ENCODE results near the gene PLCB4. TPM values are rescaled to one million over a fixed set of nuclear protein-coding genes. Genes with fewer than 3 reads are reported as not detected.

PLCB4 gene
- total and polyA plus RNA-seq, 2 experiments from 2014 or later: 6.5 to 16.1 TPM

DNA sequence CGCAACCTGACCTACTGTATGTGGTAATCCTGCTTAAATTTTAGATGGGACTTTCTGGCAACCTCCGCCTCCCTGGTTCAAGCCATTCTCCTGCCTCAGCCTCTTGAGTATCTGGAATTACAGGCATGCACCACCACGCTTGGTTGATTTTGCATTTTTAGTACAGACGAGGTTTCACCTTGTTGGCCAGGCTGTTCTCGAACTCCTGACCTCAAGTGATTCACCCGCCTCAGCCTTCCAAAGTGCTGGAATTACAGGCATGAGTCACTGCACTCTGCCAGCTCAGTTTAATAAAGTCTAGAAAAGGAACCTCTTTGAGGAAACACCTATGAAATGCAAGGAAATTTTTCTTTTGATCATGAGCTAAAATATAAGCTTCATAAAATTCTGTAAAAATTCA, 9.0 kb upstream of the PLCB4 start (continued):
- TF ChIP-seq, protein P1, sequence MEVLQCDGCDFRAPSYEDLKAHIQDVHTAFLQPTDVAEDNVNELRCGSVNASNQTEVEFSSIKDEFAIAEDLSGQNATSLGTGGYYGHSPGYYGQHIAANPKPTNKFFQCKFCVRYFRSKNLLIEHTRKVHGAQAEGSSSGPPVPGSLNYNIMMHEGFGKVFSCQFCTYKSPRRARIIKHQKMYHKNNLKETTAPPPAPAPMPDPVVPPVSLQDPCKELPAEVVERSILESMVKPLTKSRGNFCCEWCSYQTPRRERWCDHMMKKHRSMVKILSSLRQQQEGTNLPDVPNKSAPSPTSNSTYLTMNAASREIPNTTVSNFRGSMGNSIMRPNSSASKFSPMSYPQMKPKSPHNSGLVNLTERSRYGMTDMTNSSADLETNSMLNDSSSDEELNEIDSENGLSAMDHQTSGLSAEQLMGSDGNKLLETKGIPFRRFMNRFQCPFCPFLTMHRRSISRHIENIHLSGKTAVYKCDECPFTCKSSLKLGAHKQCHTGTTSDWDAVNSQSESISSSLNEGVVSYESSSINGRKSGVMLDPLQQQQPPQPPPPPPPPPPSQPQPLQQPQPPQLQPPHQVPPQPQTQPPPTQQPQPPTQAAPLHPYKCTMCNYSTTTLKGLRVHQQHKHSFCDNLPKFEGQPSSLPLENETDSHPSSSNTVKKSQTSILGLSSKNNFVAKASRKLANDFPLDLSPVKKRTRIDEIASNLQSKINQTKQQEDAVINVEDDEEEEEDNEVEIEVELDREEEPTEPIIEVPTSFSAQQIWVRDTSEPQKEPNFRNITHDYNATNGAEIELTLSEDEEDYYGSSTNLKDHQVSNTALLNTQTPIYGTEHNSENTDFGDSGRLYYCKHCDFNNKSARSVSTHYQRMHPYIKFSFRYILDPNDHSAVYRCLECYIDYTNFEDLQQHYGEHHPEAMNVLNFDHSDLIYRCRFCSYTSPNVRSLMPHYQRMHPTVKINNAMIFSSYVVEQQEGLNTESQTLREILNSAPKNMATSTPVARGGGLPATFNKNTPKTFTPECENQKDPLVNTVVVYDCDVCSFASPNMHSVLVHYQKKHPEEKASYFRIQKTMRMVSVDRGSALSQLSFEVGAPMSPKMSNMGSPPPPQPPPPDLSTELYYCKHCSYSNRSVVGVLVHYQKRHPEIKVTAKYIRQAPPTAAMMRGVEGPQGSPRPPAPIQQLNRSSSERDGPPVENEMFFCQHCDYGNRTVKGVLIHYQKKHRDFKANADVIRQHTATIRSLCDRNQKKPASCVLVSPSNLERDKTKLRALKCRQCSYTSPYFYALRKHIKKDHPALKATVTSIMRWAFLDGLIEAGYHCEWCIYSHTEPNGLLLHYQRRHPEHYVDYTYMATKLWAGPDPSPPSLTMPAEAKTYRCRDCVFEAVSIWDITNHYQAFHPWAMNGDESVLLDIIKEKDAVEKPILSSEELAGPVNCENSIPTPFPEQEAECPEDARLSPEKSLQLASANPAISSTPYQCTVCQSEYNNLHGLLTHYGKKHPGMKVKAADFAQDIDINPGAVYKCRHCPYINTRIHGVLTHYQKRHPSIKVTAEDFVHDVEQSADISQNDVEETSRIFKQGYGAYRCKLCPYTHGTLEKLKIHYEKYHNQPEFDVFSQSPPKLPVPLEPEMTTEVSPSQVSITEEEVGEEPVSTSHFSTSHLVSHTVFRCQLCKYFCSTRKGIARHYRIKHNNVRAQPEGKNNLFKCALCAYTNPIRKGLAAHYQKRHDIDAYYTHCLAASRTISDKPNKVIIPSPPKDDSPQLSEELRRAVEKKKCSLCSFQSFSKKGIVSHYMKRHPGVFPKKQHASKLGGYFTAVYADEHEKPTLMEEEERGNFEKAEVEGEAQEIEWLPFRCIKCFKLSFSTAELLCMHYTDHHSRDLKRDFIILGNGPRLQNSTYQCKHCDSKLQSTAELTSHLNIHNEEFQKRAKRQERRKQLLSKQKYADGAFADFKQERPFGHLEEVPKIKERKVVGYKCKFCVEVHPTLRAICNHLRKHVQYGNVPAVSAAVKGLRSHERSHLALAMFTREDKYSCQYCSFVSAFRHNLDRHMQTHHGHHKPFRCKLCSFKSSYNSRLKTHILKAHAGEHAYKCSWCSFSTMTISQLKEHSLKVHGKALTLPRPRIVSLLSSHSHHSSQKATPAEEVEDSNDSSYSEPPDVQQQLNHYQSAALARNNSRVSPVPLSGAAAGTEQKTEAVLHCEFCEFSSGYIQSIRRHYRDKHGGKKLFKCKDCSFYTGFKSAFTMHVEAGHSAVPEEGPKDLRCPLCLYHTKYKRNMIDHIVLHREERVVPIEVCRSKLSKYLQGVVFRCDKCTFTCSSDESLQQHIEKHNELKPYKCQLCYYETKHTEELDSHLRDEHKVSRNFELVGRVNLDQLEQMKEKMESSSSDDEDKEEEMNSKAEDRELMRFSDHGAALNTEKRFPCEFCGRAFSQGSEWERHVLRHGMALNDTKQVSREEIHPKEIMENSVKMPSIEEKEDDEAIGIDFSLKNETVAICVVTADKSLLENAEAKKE (CRISPR knock-in tag; IDR thresholded peaks at IDR 0.05): no peak
- TF ChIP-seq ZNF114 (CRISPR knock-in tag; IDR thresholded peaks at IDR 0.05): no peak
- no peak for TF ChIP-seq ZNF331 (CRISPR knock-in tag; IDR thresholded peaks at IDR 0.05; ENCODE audit: low read depth)
- TF ChIP-seq, protein P2, sequence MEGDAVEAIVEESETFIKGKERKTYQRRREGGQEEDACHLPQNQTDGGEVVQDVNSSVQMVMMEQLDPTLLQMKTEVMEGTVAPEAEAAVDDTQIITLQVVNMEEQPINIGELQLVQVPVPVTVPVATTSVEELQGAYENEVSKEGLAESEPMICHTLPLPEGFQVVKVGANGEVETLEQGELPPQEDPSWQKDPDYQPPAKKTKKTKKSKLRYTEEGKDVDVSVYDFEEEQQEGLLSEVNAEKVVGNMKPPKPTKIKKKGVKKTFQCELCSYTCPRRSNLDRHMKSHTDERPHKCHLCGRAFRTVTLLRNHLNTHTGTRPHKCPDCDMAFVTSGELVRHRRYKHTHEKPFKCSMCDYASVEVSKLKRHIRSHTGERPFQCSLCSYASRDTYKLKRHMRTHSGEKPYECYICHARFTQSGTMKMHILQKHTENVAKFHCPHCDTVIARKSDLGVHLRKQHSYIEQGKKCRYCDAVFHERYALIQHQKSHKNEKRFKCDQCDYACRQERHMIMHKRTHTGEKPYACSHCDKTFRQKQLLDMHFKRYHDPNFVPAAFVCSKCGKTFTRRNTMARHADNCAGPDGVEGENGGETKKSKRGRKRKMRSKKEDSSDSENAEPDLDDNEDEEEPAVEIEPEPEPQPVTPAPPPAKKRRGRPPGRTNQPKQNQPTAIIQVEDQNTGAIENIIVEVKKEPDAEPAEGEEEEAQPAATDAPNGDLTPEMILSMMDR (conservative IDR thresholded peaks at IDR 0.05; ENCODE audit: low read depth in 2 of 2): no peak
- no peak for TF ChIP-seq EZH2 (IDR thresholded peaks at IDR 0.05; ENCODE audit: low read depth, unreplicated experiment)
- TF ChIP-seq POLR2AphosphoS5 (IDR thresholded peaks at IDR 0.05; ENCODE audit: low read depth): no peak
- no peak for TF ChIP-seq STAT1 (IDR thresholded peaks at IDR 0.05; ENCODE audit: unreplicated experiment)

DNA sequence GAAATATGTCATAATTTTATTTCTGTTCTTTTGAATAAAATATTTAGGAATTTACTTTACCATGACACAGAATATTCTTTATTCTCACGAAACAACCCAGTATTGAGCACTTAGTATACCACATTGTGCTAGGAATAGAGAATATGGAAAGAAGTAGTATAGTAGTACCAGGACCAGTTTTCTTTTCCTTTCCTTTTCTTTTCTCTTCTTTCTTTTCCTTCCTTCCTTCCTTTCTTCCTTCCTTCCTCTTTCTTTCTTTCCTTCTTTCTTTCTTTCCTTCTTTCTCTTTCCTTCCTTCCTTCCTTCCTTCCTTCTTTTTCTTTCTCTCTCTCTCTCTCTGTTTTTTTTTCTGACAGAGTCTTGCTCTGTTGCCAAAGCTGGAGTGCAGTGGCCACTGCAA, 7.5 kb upstream of the PLCB4 start:
- Histone ChIP-seq H3K4me1 (ENCODE audit: insufficient read depth) (no peaks in the 10 kb centered on the region), H3K4me3 (no peak overlapping the region), H3K27me3 (ENCODE audit: insufficient read depth) (no peaks in the 10 kb centered on the region), H3K4me2 (no peak overlapping the region), H3K79me2 (replicated peaks; ENCODE audit: insufficient read depth) (no peaks in the 10 kb centered on the region), H3K9me2 (ENCODE audit: insufficient read depth) (0 out of 2 replicates have a peak, but pooled peaks cover 6% of the 10 kb centered on the region), H4K20me1 (replicated peaks; ENCODE audit: insufficient read depth) (no peaks in the 10 kb centered on the region), H3K36me3 (ENCODE audit: insufficient read depth) (no peaks in the 10 kb centered on the region), H2AFZ (no peak overlapping the region), H3F3A (replicated peaks; ENCODE audit: low read depth) (no peaks in the 10 kb centered on the region), H3K27ac (ENCODE audit: low read depth) (no peak overlapping the region)
- TF ChIP-seq, protein P1 (CRISPR knock-in tag; IDR thresholded peaks at IDR 0.05): no peak
- Mint-ChIP-seq H3K27ac (no peak overlapping the region), H3K27me3 (ENCODE audit: insufficient read depth, low read depth, poor library complexity) (peaks cover 2% of the 10 kb centered on the region), H3K4me3 (no peak overlapping the region), H3K36me3 (ENCODE audit: low read depth) (no peaks in the 10 kb centered on the region), H3K4me1 (no peaks in the 10 kb centered on the region), H3K9me3 (no peaks in the 10 kb centered on the region)
- DNase-seq (ENCODE audit: low spot score) (no peak), ATAC-seq (no peak)

Measured in GM23338 (cell line).